Spleen (tissue), 7 donors: ENCODE results near the gene TMEM215.

Experiments used
- CTCF ChIP-seq, 11 experiments: fragments of 200-600 bp in 7 of 11; fragments of 450-650 bp in 4 of 11; sonication (generic) in 4 of 11; IDR thresholded peaks in 8 of 11; conservative IDR thresholded peaks in 3 of 11; 1 replicate in 7 of 11; 2 replicates in 4 of 11; pipeline versions ENCODE4 v1.4.0 to v1.8.0; 2016 to 2021; ENCODE audit warnings: antibody characterized with exemption in 11 of 11, inconsistent platforms in 4 of 11, mild to moderate bottlenecking in 1 of 11
- POLR2A ChIP-seq, 3 donors: fragments of 450-650 bp; IDR thresholded peaks; one replicate each; pipeline ENCODE4 v1.5.1; 2017; ENCODE audit warnings: antibody characterized with exemption in 3 of 3, mild to moderate bottlenecking in 1 of 3
- POLR2AphosphoS5 ChIP-seq, 3 donors: sonication (generic); formaldehyde crosslinking; IDR thresholded peaks; one replicate each; pipeline ENCODE4 v1.5.1; 2017; ENCODE audit warnings: antibody characterized with exemption in 3 of 3
- donor health status: DM: no; HTN: no; CAD: no; lungs with moderate emphysema.
- donor health status: DM: no; HTN: no; CAD: no.
- donor health status: DM: no; HTN: no; CAD: no.

GRCh38 chr9:32823551-32823950 lies 40.2 kb downstream of the TMEM215 start:
- TF ChIP-seq CTCF (IDR thresholded peaks at IDR 0.05 in 8 of 11, conservative IDR thresholded peaks at IDR 0.05 in 3 of 11) (no peak), POLR2AphosphoS5 (IDR thresholded peaks at IDR 0.05) (no peak), POLR2A (IDR thresholded peaks at IDR 0.05) (no peak)
